NCI-H82 (cell line): ENCODE data around the gene SORCS1.
A peak's percentile ranks its signal among the peaks of the same experiment; 100 is the strongest.
"Not testable (repeated sequence)": the region's sequence is repeated elsewhere in the genome, so short reads cannot be mapped to it uniquely, and the experiment has no call there.

Experiments used
- DNase-seq: peaks from one replicate; lab custom pipeline; 2025; lab: John Stamatoyannopoulos, UW

Gene SORCS1

DNA sequence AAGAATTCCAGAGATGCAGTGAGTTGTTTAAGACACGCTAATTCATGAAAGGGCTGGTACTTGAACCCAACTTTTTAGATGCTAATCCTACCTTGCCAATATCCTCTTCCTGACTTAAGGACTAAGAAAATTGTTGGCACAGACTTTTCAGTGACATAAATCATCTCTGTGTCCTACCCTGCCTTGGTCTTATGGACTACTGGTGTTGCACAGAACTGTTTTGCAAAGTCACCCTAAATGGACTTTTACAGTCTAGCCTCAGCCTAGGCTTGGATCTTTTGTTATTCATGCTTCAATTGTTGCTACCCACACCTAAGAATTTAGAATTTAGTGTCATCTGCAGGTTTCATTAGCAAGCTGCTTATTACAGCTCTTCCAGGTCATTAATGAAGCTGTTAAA lies 112.7 kb downstream of the SORCS1 start:
- DNase-seq = no peak

DNA sequence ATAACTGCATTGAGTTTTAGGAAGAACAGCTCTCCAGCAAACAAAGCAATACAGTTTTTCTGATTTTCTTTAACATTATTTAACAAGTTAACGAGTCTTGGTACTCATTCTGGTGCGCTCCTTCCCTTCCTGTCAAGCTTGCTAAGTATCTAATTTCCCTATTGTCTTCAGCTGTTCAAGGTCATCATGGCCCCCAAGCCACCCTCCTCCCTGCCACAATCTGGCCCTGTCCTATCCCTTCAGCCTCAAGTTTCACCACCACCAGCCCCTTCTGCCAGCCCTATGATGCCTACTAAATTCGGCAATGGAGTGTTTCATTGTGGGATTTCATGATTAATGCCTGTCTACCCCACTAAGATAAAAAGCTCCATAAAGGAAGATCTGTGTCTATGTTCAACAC lies 121.0 kb downstream of the SORCS1 start:
- no peak for DNase-seq

DNA sequence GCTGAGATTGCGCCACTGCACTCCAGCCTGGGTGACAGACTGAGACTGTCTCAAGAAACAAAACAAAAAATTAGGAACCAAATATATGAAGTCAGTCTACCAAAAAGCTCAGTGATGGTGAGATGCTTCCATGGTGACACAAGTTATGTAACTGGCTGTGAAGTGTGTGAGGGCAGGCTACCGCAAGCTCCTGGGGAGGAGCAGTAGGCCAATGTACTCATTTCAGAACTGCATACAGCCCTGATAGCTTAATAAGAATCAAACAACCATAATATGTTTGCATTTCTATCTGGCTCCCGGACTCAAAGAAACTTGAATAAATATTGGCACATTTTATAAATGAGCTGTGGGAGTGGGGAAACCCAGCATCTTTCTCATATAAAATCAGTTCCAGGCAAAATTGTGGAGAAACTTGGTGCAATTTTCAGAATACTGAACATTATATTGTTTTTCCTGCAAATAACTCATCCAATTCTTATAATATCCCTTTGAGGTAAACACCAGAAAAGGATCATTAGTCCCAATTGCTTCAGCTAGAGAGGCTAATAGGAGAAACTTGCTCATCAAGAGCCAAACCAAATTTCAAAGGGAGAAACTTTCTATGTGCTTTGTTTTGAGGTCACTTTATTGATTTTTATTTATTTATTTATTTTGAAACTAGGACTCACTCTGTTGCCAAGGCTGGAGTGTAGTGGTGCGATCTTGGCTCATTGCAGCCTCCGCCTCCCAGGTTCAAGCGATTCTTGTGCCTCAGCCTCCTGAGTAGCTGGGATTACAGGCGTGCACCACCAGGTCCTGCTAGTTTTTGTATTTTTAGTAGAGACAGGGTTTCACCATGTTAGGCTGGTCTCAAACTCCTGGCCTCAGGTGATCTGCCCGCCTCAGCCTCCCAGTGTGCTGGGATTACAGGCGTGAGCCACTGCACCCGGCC lies 127.0 kb downstream of the SORCS1 start:
- no peak for DNase-seq

DNA sequence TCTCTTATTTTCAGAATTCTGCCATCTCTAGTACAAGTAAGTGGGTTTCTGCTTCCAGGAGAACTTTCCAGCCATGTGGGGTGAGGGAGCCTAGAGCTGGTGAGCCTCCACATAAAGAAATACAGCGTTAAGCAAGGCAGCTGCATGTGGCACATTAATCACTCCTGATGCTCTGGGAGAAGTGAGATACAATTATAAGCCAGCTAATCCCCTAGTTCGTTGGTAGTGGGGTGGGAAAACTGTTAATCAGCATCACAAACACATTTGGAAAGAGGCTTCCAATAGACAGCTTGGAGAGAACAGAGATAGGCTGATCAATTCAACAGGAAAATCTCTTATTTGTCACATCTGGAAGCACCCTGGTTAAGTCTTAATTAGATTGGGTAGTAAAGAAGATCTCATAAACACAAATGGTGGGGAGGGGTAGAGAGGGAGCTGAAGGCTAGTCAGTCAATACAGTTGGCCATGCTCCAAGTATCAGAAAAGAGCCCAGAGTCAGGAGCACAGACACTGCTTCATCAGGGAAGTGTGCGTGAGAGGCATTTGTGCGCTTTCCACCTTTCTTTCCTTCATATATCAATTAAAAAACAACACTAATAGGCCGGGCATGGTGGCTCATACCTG lies 130.6 kb downstream of the SORCS1 start:
- DNase-seq = peak; percentile 100

DNA sequence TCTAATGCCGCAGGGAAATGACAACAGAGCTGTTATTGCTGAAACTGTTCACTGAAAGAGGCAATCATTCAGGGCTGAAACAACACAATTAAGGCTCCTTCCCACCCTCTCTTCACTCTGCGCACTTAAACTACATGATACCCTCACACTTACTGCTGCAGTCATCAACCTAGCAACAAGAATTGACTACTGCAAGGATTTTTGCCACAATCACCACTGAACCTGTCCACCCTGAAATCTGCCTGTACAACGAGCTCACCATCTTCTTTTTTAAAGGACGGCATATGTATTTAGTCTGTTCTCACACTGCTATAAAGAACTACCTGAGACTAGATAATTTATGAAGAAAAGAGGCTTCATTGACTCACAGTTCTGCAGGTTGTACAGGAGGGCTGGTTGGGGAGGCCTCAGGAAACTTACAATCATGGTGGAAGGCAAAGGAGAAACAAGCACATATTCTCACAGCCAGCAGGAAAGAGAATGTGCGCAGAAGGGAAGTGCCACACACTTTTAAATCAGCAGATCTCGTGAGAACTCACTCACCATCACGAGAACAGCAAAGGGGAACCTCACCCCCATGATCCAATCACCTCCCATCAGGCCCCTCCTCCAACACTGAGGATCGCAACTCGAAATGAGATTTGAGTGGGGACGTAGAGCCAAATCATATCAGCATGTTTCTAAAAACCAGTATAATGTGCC lies 131.7 kb downstream of the SORCS1 start:
- DNase-seq = peak; percentile 58

DNA sequence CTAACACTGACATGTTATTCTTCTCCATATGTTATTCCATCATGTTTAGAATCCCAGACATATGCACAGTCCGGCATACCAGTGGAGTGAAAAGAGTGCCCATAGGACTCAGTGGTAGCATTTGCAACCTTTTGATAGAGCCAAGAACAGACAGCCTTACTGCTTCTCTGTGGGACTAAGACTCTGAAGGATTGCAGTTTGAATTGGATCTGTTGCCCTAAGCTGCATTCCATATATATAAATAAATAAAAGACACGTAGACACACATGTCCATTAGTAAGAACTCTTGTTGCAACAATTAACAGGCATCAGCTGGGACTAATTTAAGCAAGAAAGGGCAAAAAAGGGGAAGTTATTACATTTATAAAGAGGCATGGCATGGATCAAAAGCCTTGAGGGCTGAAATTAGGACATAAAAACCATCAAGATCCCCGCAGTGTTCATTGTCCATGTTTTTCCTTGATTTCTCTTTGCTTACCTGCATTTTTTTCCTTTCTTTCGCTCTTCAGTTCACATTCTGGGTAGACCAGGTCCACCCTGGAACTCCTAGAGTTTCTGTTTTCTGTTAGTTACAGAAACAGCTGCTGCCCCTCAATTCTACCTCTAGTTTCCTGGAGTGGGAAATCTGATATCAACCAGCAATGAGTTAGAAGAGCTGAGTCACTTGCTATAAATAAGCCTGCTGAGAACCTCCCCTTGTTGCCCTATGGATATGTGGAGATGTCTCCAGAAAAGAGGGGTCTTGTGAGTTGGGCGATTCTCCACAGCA lies 132.4 kb downstream of the SORCS1 start:
- peak; percentile 46 for DNase-seq

DNA sequence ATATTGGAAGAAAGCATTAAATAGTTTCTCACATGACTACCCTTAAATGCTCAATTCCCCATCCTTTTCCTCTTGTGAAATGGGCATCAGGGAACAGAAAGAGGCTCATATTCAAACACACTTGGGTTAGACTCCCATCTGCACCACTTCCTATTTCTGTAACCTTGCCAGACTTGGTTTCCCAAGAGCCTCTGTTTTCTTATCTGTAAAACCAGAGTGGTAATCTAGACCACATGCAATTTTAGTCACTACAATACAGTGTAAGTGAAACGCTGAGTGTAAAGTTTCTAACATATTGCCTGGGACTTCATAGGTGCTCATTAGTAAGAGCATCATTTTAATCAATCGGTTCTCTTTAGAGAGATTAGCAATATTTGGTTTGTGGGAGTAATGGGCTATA lies 136.3 kb downstream of the SORCS1 start:
- DNase-seq = no peak

DNA sequence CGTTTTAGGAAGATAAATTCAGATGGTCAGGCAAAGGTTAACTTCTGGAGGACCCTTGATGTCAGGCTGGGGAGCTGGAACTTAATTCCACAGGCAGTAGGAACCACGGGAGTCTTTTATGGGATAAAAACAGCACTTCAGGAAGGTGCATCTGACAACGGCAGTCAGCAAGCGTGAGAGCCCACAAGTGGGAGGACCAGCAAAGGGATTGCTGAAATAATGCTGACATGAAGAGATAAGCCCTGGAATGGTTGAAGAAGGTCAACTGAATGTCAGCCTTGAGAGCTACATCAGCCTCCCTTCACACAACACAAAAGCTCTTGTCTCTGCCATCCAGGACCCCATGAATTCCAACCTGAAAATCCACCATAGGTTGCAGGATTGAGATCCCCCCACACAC lies 138.8 kb downstream of the SORCS1 start:
- no peak for DNase-seq

DNA sequence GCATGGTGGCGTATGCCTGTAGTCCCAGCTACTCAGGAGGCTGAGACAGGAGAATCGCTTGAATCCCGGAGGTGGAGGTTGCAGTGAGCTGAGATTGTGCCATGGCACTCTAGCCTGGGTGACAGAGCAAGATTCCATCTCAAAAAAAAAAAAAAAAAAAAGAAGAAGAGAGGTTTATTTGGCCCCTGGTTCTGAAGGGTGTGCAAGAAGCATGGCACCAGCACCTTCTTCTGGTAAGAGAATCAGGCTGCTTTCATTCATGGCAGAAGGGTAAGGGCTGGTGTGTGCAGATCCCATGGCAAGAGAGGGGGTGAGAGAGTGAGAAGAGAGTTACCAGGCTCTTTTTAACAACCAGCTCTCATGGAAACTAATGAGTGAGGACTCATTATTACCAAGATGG lies 140.5 kb downstream of the SORCS1 start:
- not testable (repeated sequence) for DNase-seq

DNA sequence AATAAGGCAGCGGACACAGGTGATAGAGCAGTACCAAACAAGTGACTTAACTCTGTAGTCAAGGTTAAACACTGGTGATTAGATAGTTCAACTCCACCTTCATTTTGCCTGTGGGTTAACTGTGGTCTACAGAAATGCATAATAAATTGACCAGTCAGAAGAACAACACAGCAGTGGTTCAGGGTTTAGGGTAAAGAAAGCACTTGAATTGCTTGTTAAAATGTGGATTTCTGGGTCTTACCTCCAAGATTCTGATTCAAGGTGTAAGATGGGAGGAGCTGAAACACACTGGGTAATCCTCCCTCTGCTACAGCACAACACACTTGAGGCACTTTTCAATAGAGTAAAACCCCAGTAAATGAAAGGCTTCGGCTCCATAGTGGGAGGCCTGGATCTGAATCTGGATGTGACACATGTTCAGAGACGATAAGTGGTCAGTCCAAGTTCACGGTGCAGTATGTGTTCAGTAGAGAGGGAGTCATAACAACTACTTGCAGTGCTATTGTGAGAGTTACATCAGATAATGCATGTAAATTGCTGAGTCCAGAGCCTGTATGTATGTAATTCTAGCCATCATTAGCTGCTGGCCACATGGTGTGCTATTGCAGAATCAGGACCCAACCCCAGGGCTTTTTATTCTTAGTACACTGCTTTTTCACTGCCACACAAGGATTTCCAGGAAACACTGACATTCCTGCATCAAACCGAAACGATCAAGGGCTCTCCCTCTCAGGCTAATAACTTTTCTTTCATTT lies 141.7 kb downstream of the SORCS1 start:
- DNase-seq = peak; percentile 6

DNA sequence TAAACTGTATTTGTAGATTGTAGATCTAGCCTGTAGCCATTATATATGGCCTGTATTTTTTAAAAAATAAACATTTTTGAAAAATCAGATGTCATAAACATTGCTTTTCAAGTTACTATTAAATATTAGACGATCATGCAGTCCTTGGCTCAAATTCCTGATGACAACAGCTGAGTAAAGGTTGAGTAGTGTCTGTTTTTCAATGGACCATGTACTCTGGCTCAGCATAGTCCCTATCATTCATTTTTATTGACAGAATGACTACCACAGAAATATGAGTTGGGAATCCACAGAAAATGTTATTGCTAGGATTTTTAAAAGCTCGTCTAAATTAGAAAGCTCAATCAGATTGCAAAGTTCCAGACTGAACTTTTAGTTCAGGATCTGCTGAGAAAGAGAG lies 145.4 kb downstream of the SORCS1 start:
- no peak for DNase-seq

DNA sequence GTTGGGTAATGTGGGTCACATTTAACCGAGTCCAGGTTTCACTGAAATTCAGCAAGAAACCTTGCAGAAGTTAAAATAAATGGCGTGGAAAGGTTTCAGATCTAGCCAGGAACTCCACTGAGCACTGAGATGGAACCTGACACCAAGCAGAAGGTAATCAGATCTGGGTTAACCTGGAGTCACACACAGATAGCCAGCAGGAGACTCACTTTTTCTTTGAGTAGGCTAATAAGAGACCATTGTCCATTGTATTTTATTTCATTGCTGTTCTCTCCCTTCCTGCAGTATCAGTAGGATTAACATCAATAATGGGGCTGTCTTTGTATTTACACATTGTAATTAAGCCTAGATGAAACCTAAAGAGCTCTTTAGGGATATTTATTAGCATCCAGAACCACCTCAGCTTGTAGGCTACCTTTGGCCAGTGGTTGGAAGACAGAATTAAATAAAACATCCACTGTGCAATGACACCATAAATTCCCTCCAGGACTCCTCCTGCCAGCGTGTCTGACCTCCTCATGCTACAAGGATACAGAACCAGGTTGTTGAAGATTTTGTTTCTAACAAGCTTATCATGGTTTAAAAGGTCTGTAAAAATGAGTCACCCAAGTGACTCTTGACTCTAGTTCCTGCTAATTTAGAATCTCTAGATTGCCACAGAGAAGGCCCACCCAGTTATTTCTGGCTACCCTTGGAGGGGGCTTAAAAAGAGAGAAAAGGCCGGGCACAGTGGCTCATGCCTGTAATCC lies 151.1 kb downstream of the SORCS1 start:
- DNase-seq = peak; percentile 16

DNA sequence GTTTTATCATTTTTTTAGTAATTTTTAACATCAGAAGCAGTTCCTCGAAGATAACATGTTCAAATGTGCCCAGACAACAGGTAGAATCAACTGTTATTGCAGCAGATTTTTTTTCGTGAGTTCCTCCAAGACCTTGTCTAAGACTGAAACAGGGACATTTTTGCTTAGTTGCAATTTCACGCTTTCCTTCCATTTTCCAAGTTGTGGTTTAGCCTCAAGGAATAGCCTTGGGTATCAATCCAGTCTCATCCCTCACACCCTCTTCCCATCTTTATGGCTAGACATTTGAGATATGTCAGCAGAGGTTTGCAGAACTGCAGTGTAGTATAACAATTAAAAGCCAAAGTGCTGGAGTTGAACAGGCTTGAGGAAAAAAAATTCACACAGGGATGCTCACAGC lies 152.5 kb downstream of the SORCS1 start:
- no peak for DNase-seq

DNA sequence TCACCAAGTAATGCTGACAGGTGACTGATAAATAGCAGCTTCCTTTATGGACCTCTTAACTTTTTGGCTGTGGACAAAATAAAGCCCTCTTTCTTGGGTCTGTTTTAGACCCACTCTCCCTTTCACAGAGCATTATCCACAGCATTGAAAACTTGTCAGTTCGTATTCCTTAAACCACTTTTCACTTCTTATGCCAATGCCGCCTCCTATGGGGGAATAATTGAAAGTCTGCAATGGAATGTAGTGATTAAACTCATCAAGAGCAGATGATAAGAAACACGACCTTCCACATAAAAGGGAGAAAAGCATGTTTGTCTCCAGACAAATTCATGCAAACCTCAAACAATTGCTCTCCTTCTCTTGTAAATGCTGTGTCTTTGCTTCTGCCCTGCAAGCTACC lies 153.4 kb downstream of the SORCS1 start:
- no peak for DNase-seq

DNA sequence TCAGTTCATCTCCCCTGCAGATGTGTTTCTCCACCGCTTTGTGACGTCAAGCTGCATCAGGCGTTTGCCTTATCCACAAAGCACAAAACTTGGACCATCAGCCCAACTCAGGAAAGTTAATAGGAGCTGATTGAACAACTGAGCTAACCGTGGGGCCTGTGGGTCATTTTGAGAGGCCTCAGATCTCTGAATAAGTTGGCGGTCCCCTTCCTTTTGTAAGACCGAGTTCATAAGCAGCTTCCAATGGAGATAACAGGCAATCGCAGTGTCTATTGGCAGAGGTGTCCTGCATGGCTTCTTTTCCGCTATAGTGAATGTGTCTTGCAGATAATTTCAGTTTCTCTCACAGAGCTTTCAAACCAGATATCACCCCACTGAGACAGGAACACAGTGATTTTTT lies 154.0 kb downstream of the SORCS1 start:
- no peak for DNase-seq

DNA sequence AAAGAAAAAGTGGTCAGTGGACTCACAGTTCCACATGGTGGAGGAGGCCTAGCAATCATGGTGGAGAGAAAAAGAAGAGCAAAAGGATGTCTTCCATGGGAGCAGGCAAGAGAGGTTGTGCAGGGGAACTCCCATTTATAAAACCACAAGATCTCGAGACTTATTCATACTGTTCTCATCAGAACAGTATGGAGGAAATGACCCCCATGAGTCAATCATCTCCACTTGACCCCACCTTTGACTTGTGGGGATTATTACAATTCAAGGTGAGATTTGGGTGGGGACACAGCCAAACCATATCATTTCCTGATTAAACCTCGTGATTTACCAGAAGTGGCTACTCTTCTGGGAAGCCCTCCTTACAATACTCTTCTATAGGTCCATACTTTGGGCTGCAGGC lies 160.1 kb downstream of the SORCS1 start:
- no peak for DNase-seq

DNA sequence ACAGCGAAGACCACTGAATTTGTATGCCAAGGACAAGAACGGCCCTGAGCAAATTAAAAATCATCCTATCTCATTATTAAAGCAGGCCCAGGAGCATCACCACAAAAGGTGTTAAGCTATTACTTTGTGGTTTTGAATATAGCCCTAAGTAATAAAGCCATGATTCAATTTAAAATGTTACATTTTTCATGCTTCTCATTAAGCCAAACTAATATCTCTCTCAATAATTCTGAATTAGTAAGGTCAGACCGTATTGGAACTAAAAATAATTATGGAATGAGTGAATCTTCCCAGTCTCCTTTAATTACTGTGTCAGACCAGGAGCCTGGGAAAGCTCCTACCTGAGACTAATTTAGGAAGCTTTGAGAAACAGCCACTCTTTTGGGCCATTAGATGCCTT lies 162.4 kb downstream of the SORCS1 start:
- DNase-seq = no peak

DNA sequence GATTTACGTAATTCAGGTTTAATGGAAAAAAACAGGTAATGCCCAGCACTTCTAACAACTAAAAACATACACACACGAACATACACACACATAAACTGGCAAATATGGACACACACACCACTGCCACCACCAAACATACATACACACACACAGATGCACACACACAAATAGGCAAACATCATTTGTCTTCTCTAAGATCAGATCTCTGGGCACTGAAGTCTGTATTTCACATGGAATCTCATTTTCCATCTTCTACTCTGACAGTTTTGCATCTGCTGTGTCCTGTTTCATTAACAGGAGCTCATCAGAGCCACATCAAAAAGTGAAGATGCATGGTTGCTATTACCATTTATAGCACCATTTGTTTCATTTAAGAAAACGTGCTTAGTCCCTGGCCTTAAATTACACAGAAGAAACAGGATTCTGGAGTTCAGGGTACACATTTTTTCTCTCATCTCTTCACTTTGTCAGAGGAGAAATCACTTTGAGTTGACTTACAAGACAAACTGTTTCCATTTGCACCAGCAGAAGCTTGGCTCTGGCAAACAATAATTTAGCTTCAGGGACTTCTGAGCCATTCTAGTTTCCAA lies 165.3 kb downstream of the SORCS1 start:
- no peak for DNase-seq

DNA sequence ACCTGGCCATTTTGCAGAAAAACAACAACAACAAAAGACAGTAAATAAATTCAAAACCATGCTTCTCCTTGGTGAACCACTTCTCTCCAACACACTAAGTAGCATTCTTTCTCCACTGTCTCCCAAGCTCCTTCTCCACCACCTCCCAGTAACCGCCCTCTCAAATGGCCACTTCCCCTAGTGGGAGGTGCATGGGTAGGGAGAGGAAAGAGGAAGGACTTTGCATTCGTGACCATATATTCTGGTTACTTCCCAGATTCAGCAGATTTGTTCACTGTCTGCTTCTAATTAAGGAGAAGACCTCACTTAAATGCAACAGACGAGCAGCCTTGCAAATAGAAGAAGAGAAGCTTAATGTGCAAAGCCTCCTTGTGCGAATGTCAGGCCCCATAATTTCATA lies 166.8 kb downstream of the SORCS1 start:
- DNase-seq = no peak

DNA sequence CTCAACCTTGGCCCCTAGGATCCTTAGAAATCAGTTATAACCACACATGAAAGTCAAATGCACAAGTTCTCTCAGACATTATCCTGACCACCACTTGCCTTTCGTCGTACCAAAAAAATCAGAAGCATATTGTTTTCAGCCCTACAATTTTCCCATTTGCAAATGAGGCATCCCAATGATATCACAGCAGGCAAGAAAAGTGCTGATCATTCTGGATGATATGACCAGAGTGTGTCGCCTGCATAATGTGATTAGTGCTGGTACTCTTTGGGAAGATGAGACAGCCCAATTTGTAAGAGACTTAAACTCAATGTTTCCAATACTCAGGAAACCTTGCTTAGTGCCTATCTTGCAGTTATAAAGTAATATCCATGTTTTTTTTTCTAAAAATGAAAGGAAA lies 168.0 kb downstream of the SORCS1 start:
- peak; percentile 50 for DNase-seq
